ENCODE measurements around the gene CRYBG2. TPM values are rescaled to one million over a fixed set of nuclear protein-coding genes. Genes with fewer than 3 reads are reported as not detected.

CRYBG2 gene
- total RNA-seq, 1 experiment from 2014 or later, result 0.64 TPM

DNA sequence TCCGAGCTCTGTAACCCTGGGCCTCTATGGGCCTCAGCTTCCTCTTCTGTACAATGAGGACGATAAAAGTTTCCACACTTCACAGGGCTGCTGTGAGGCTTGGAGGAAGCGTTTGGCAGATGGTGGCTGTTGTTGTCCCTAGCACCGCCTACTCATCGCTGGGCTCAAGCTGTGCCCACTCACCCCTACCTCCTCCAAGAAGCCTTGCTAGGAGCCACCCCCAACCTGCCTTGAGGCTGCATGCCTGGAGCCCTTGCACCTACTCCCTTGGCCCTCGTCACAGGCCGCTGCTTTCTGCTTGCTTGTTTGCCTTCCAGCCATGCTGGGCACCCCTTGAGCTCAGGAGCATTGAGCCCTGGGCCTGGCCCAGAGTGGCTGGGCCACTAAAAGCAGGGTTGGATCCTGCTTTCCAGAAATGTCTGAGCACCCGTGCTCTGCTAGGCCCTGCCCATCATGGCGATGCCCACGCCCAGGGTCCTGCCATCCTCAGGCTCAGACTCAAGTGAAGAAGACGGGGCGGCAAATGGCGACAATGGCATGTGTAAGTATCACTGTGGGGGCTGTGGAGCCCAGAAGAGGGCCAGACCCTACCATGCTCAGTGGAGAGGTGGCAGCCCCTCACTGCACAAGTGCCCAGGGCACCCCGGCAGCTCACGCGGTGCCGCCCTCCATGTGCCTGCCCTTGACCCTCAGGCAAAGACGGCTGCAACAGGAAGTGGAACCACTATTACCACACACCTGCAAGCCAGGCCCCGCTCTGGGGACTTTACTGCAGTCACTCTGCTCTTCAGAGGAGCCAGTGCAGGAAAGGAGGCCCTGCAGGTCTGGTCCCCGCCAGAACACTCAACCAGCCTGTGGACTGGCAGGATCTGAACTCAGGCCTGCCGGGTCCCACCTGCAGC lies 64.5 kb downstream of the CRYBG2 start:
- DNase-seq (ENCODE audit: low read depth, low spot score) (no peak), ATAC-seq (no peak)
- Histone ChIP-seq H3K36me3 (ENCODE audit: control insufficient read depth, insufficient read depth, low read length) (no peaks in the 10 kb centered on the region), H3K4me1 (ENCODE audit: control insufficient read depth, insufficient read depth, low read length) (peaks cover 10% of the 10 kb centered on the region), H3K4me3 (ENCODE audit: low read depth in 2 of 2, low read length in 2 of 2) (no peak overlapping the region), H3K9me3 (ENCODE audit: control insufficient read depth, insufficient read depth, low read depth, low read length) (no peaks in the 10 kb centered on the region), H3K27me3 (ENCODE audit: control insufficient read depth, insufficient read depth, low read length) (no peaks in the 10 kb centered on the region), H3K27ac (ENCODE audit: low read length) (no peak overlapping the region)
- in situ Hi-C loops (cut with HindIII; ENCODE audit: low pct_unique_long_range_greater_than_20kb, low sequenced_read_pairs), result no loop called here
- CTCF ChIA-PET, result interaction anchor here (0.8 kb wide), 1 partner anchor 8 kb away, joined by 3 read pairs; no protein-coding TSS in a partner anchor
- BruUV-seq (replicated peaks), result no TSS peak
- POLR2A ChIA-PET, result no interaction called here
- intact Hi-C loops (cut with micrococcal nuclease; ENCODE audit: unreplicated experiment), result loop anchor here (5.0 kb wide), 1 partner anchor 103 kb away; no protein-coding TSS in a partner anchor
- no peak for TF ChIP-seq POLR2AphosphoS5 (IDR thresholded peaks at IDR 0.05; ENCODE audit: low read depth, low read length)
- TF ChIP-seq REST (IDR thresholded peaks at IDR 0.05; ENCODE audit: insufficient read depth in 1 of 2, low read depth in 2 of 2, low read length in 1 of 2), result no peak
- TF ChIP-seq TCF7L2 (IDR thresholded peaks at IDR 0.05; ENCODE audit: low read depth, low read length), result no peak
- TF ChIP-seq, protein P1, sequence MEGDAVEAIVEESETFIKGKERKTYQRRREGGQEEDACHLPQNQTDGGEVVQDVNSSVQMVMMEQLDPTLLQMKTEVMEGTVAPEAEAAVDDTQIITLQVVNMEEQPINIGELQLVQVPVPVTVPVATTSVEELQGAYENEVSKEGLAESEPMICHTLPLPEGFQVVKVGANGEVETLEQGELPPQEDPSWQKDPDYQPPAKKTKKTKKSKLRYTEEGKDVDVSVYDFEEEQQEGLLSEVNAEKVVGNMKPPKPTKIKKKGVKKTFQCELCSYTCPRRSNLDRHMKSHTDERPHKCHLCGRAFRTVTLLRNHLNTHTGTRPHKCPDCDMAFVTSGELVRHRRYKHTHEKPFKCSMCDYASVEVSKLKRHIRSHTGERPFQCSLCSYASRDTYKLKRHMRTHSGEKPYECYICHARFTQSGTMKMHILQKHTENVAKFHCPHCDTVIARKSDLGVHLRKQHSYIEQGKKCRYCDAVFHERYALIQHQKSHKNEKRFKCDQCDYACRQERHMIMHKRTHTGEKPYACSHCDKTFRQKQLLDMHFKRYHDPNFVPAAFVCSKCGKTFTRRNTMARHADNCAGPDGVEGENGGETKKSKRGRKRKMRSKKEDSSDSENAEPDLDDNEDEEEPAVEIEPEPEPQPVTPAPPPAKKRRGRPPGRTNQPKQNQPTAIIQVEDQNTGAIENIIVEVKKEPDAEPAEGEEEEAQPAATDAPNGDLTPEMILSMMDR (IDR thresholded peaks at IDR 0.05), result no peak
- no peak for TF ChIP-seq SIN3A (IDR thresholded peaks at IDR 0.05; ENCODE audit: borderline replicate concordance, insufficient read depth, low read depth, low read length)

DNA sequence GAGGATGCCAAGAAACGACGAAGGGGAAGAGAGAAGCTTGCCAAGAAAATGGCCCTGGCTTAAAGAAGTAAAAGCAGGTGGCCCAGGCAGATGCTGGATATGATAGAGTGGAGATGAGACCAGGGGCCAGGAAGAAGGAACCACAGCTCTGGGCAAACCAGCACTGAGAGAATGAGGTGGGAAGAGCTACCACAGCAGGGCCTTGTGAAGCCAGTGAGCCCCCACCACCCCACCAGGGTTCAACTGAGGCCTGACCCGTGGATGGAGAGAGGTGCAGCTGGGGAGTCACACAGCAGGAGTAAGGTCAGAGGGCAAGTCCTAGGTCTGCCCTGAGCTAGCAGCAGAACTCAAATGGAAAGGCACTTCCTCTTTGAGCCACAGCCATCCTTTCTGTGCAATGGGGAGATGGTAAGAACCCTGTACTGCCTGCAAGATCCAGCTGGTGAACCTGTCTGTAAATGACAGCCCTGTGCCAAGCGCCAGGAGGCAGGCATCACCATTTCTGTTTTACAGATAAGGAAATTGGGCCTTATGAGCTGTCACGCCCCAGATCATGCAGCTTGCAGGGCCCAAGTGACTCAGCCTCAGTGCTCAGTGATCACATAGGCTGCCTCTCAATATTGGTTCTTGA lies 65.5 kb downstream of the CRYBG2 start:
- H3K27me3 ChIP-seq (ENCODE audit: control insufficient read depth, insufficient read depth, low read length), result no peaks in the 10 kb centered on the region
- H3K36me3 ChIP-seq (ENCODE audit: control insufficient read depth, insufficient read depth, low read length), result no peaks in the 10 kb centered on the region
- CTCF ChIA-PET, result interaction anchor here (0.6 to 0.8 kb wide), 3 partner anchors 9 to 103 kb away, joined by 3 to 4 read pairs (median 3); no protein-coding TSS in a partner anchor
- no peak overlapping the region for H3K27ac ChIP-seq (ENCODE audit: low read length)
- POLR2A ChIA-PET, result no interaction called here
- DNase-seq (ENCODE audit: low read depth, low spot score), result no peak
- TF ChIP-seq REST (IDR thresholded peaks at IDR 0.05; ENCODE audit: insufficient read depth in 1 of 2, low read depth in 2 of 2, low read length in 1 of 2) (no peak), TCF7L2 (IDR thresholded peaks at IDR 0.05; ENCODE audit: low read depth, low read length) (no peak), POLR2AphosphoS5 (IDR thresholded peaks at IDR 0.05; ENCODE audit: low read depth, low read length) (no peak), SIN3A (IDR thresholded peaks at IDR 0.05; ENCODE audit: borderline replicate concordance, insufficient read depth, low read depth, low read length) (no peak)
- TF ChIP-seq, protein P1 (IDR thresholded peaks at IDR 0.05), result no peak
- in situ Hi-C loops (cut with HindIII; ENCODE audit: low pct_unique_long_range_greater_than_20kb, low sequenced_read_pairs) (no loop called here), intact Hi-C loops (cut with micrococcal nuclease; ENCODE audit: unreplicated experiment) (loop anchor here (5.0 kb wide), 1 partner anchor 104 kb away; no protein-coding TSS in a partner anchor)
- no peaks in the 10 kb centered on the region for H3K9me3 ChIP-seq (ENCODE audit: control insufficient read depth, insufficient read depth, low read depth, low read length)
- ATAC-seq, result no peak
- H3K4me1 ChIP-seq (ENCODE audit: control insufficient read depth, insufficient read depth, low read length), result peaks cover 13% of the 10 kb centered on the region
- no peak overlapping the region for H3K4me3 ChIP-seq (ENCODE audit: low read depth in 2 of 2, low read length in 2 of 2)
- no TSS peak for BruUV-seq (replicated peaks)

All from Panc1 (cell line).